Activated CD4-positive, alpha-beta T cell treated with anti-CD3 and anti-CD28 coated beads for 36 hours (primary cell): Measurements from ENCODE around the gene ZNF366. TPM values are rescaled to one million over a fixed set of nuclear protein-coding genes. Genes with fewer than 3 reads are reported as not detected.
A peak's percentile ranks its signal among the peaks of the same experiment; 100 is the strongest.

Experiments
- ATAC-seq: fragments of 200-7000 bp; cut with Tn5 transposase; one replicate; pipeline ENCODE4 v1.10.0; 2021; ENCODE audit warnings: mild to moderate bottlenecking, moderate library complexity
- CTCF ChIA-PET: fragments of 350-600 bp; sonication (Branson Sonifier 250); formaldehyde crosslinking; loops from one replicate; lab custom pipeline; 2021; ENCODE audit warnings: antibody characterized with exemption; lab: Charles Lee
- POLR2A ChIA-PET: fragments of 350-600 bp; sonication (Branson Sonifier 250); formaldehyde crosslinking; loops from one replicate; lab custom pipeline; 2021; ENCODE audit warnings: antibody characterized with exemption, inconsistent platforms; lab: Charles Lee
- DNase-seq: peaks from one replicate; pipeline ENCODE4 v3.0.0-alpha.2; 2020
- H3K27ac Mint-ChIP-seq: one replicate; pipeline ENCODE4 v1.8.0; 2021; ENCODE audit warnings: mixed read lengths
- H3K27me3 Mint-ChIP-seq: one replicate; pipeline ENCODE4 v1.8.0; 2021; ENCODE audit warnings: mixed read lengths
- H3K36me3 Mint-ChIP-seq: one replicate; pipeline ENCODE4 v1.8.0; 2021; ENCODE audit warnings: low read depth, mixed read lengths
- H3K4me1 Mint-ChIP-seq: one replicate; pipeline ENCODE4 v1.8.0; 2021; ENCODE audit warnings: mixed read lengths
- H3K4me3 Mint-ChIP-seq: one replicate; pipeline ENCODE4 v1.8.0; 2021; ENCODE audit warnings: mild to moderate bottlenecking, moderate library complexity, mixed read lengths
- H3K9me3 Mint-ChIP-seq: one replicate; pipeline ENCODE4 v1.8.0; 2021; ENCODE audit warnings: low read depth, mixed read lengths
- intact Hi-C, 2 experiments: fragments of 100-400 bp; cut with DNase I in 1 of 2; cut with micrococcal nuclease in 1 of 2; formaldehyde crosslinking; loops; one replicate each; pipeline versions ENCODE4 v1.14.2 to v1.15.1; 2022 to 2024; cut with DNase I, micrococcal nuclease
- total RNA-seq, 2 experiments: library from RNA; stranded (reverse); gene quantifications; one replicate each; pipeline ENCODE4 v1.2.3, GENCODE V29; 2021

ZNF366 gene
- total RNA-seq, 2 experiments from 2014 or later: not detected

DNA sequence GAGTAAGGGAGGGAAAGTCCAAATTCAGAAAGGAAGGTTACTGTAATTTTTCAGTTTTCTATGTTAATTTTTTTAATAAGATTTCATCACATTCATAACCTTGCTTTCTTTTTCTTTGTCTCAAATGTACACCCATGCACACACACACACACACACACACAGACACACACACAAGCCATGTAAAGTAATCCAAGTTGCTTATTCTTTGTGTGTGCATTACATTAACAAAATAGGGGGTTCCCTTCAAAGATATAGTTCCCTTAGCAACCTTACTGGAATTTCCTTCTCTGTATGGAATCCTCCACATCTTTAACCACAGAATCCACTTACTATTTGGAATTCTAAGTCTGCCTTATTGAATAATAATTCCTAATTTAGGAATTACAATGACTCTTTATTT is 32.7 kb downstream of the ZNF366 start:
- no peak for ATAC-seq
- intact Hi-C loops: no loop called here
- CTCF ChIA-PET: no interaction called here
- Mint-ChIP-seq H3K4me3 (no peak overlapping the region), H3K4me1 (no peaks in the 10 kb centered on the region), H3K9me3 (no peaks in the 10 kb centered on the region), H3K27me3 (peaks cover 38% of the 10 kb centered on the region), H3K36me3 (no peaks in the 10 kb centered on the region), H3K27ac (no peak overlapping the region)
- no peak for DNase-seq
- POLR2A ChIA-PET: no interaction called here

DNA sequence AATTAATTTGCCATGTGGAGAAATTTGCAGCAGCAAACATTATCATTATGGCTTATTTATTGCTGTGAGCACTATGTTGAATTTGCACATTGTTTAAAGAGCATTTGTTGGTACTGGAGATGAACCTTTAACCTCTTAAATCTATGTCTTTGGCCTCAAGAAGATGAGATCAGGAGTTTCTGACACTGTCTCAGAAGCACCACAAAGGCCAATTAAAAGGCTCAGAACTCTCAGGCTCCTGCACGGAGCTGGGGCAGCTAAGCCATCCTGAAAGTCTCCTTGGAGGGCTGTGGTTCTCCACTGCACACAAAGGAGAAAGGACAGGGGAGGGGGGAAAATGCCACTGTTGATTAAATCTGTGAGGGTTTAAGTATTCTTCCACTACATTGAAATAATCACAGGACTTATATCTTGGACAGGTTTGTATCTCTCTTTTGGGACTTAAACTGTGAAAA is 33.1 kb downstream of the ZNF366 start:
- Mint-ChIP-seq H3K9me3 (no peaks in the 10 kb centered on the region), H3K4me3 (no peak overlapping the region), H3K36me3 (no peaks in the 10 kb centered on the region), H3K27me3 (peaks cover 38% of the 10 kb centered on the region), H3K27ac (no peak overlapping the region), H3K4me1 (no peaks in the 10 kb centered on the region)
- no peak for ATAC-seq
- intact Hi-C loops: no loop called here
- CTCF ChIA-PET: no interaction called here
- DNase-seq: no peak
- POLR2A ChIA-PET: no interaction called here

DNA sequence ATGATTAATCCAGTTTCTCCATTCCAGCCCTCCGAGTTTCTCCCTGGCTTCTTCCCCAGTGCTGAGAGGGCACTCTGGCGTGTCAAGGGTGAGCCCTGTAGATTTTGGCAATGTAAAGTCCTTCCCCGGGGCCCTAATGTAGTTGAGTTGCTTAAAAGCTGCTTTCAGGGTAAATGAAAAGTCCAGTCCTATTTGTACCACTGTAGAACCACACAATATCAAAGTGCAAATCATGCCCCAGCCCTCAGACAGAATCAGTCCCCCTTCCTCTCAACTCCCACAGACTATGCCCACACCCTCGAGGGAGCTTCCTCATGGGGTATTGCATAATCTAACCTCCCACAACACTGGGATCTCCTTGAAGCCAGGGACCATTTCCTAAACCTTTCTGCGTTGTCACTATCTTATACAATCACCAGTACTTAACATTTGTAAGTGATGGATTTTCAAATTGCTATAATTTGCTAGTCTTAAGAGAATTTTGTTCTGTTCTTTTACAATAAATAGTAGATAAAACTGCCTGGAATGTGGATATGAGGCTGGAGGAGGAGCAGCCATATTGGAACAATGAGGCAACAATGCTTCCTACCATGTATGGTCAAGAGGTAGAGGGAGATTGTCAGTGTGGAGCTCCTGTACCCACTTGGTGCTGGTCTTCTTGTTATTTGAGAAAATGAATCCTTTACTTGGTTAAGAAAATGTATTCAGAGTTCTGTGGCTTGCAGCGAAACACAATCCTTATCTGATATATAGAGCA is 34.4 kb downstream of the ZNF366 start:
- ChIA-PET CTCF (no interaction called here), POLR2A (no interaction called here)
- Mint-ChIP-seq H3K4me1 (no peaks in the 10 kb centered on the region), H3K36me3 (no peaks in the 10 kb centered on the region), H3K27me3 (peaks cover 38% of the 10 kb centered on the region), H3K27ac (no peak overlapping the region), H3K9me3 (no peaks in the 10 kb centered on the region), H3K4me3 (no peak overlapping the region)
- ATAC-seq: no peak
- no peak for DNase-seq
- intact Hi-C loops: no loop called here

DNA sequence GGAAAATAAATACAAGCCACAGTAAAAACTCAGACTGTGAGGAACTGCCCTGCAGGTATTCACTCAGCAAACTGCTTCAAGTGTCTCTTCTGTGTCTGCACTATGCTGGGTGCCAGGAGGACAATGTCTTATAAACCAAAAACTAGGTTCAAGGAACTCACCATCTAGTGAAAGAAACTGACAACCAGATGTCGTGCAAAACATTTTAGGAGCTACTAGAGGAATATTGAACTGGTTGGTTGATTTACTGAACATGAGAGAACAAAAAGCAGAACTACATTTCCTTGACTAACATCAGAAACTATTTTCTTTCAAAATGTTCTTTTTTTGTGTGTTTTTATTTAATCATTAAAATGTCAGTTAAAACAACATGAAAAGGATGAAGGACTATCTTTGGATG is 35.2 kb downstream of the ZNF366 start:
- intact Hi-C loops: no loop called here
- POLR2A ChIA-PET: no interaction called here
- Mint-ChIP-seq H3K4me3 (no peak overlapping the region), H3K27ac (no peak overlapping the region), H3K9me3 (no peaks in the 10 kb centered on the region), H3K27me3 (peaks cover 38% of the 10 kb centered on the region), H3K4me1 (no peaks in the 10 kb centered on the region), H3K36me3 (no peaks in the 10 kb centered on the region)
- CTCF ChIA-PET: interaction anchor here (0.9 kb wide), 1 partner anchor 129 kb away, joined by 4 read pairs; no protein-coding TSS in a partner anchor
- no peak for DNase-seq
- no peak for ATAC-seq

DNA sequence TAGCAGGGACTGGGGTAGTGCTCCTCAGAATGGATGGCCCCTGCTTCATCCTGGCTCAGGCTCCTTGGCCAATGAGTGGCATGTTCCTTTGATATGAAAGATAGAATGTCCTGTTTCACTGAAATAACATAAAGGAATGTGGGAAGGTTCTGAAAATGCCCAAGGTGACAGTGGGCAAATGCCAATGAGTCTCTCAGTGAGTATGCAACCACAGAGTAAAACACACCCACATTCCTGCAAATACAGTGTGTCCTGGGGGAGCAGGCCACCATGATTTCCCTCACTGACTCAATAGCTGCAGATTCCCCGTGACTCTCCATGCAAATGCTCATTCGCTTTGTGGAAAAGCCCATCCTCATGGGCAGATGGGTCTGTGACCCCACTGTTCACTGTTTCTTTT is 36.4 kb downstream of the ZNF366 start:
- no peaks in the 10 kb centered on the region for H3K9me3 Mint-ChIP-seq
- ATAC-seq (no peak), DNase-seq (no peak)
- peaks cover under 1% of the 10 kb centered on the region for H3K4me1 Mint-ChIP-seq
- intact Hi-C loops: no loop called here
- no peak overlapping the region for H3K4me3 Mint-ChIP-seq
- no peaks in the 10 kb centered on the region for H3K36me3 Mint-ChIP-seq
- CTCF ChIA-PET: no interaction called here
- no peak overlapping the region for H3K27ac Mint-ChIP-seq
- peaks cover 33% of the 10 kb centered on the region for H3K27me3 Mint-ChIP-seq
- POLR2A ChIA-PET: interaction anchor here (0.6 kb wide), 1 partner anchor 1016 kb away, joined by 3 read pairs; the partner anchor contains the start of gene BDP1

DNA sequence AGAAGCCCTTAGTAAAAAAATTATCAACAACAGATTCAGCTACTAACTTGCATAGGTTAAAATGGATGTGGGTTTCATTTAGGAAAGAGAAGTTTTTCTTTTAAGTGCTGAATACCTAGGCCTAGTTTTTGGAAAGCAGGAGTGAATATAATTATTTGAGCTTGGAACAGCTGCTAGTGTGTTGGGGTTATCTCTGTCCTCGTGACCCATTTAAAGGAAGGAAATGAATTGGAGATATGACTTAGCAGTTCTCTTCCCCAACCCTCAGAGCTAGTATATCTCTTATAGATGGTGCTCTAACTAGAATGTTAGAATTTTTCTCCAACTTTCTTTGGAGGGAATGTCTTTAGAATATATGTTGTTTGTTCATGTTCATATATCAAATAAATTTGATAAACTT is 38.6 kb downstream of the ZNF366 start:
- Mint-ChIP-seq H3K9me3 (no peaks in the 10 kb centered on the region), H3K27ac (no peak overlapping the region), H3K4me1 (peaks cover 5% of the 10 kb centered on the region), H3K36me3 (no peaks in the 10 kb centered on the region), H3K4me3 (no peak overlapping the region), H3K27me3 (peaks cover 26% of the 10 kb centered on the region)
- intact Hi-C loops: no loop called here
- ChIA-PET CTCF (no interaction called here), POLR2A (no interaction called here)
- ATAC-seq (no peak), DNase-seq (no peak)

DNA sequence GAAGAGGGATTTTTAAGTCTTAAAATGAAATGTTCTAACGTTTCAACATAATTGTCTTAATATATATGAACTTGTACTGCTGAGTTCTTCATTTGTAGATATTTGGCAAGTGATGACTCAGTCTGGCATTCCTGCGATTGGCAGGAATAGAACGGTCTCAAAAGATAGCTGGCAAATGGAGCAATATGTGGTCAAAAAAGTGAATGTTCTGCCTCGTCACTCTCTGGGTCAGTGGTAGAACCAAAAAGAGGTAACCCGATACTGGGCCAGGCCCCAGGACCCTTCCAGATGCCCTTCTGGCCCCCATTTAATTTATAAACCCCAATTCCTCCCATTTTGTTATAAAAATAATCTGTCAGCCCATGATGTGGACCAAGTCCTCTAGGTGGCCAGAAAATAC is 39.2 kb downstream of the ZNF366 start:
- POLR2A ChIA-PET: no interaction called here
- peaks cover 24% of the 10 kb centered on the region for H3K27me3 Mint-ChIP-seq
- ATAC-seq: no peak

DNA sequence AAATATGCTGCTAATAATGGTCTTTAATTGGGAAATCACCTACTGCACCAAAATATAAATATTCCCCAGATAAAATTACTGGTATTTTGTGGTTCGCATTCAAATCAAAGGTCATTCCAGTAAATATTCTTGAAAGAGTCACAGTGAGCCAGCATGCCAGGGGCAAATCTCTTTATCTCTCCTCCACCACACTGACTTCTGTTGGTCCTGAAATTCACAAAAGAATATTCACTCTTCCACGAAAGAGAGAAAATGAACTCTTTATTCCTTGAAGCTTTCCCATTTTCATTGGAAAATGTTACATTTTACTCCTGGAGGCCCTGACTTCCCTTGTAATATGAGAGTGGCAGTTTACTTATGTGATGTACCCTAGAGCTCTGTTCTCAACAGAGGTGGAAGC is 39.7 kb downstream of the ZNF366 start:
- intact Hi-C loops: no loop called here
- ChIA-PET CTCF (no interaction called here), POLR2A (no interaction called here)
- Mint-ChIP-seq H3K27me3 (peaks cover 19% of the 10 kb centered on the region), H3K27ac (no peak overlapping the region), H3K4me1 (peaks cover 5% of the 10 kb centered on the region), H3K36me3 (no peaks in the 10 kb centered on the region), H3K9me3 (no peaks in the 10 kb centered on the region), H3K4me3 (no peak overlapping the region)
- no peak for ATAC-seq
- DNase-seq: no peak

More for the DNA sequence above, 39.2 kb downstream of the ZNF366 start:
- no peaks in the 10 kb centered on the region for H3K36me3 Mint-ChIP-seq
- intact Hi-C loops: no loop called here
- peaks cover 5% of the 10 kb centered on the region for H3K4me1 Mint-ChIP-seq
- DNase-seq: no peak
- CTCF ChIA-PET: no interaction called here
- no peak overlapping the region for H3K4me3 Mint-ChIP-seq
- no peak overlapping the region for H3K27ac Mint-ChIP-seq
- H3K9me3 Mint-ChIP-seq: no peaks in the 10 kb centered on the region

DNA sequence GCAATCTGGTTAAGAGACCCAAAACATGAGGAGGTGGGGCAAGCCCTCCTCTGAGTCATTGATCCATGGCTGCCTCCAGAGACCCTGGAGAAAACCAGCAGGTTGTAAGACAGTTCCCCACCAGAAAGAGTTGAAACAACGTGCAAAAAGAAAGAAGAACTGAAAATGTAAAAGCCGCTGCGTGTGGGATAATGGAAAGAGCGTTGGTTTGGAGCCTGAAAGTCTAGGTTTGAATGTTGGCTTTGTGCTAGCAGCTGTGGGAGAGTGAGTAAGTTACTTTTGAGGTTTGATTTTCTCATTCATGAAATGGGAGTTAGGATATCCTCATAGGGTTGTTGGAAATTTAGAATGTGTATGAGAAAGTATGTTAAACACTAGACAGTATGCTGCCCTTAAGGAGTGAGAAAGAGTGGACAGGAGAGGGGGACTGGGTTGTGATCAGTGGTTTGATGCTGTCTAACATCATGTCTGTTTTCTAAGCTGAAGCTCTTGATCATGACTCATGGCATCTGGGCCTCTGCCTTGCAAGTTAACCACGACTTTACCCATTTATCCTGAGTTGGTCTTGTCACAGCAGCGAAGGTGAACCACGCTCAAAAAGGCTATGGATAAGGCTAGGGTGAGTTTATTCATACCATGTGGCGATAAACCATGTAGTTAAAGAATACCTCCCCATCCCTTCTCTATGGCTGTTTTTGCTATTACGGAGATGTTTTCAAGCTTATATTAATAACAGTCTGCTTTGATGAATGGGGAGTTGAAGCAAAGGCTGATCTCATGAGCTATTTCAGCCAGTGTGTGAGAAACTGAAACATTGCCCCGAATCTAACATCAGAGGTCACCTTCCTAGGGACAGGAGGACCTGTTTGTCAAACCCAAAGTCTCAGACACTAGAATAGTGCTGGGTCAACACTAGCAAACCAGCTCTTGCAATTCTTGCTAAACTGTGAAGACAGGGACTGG is 41.3 kb downstream of the ZNF366 start:
- no peaks in the 10 kb centered on the region for H3K36me3 Mint-ChIP-seq
- H3K27ac Mint-ChIP-seq: no peak overlapping the region
- H3K4me1 Mint-ChIP-seq: peaks cover 5% of the 10 kb centered on the region
- ATAC-seq (peak; percentile 82), DNase-seq (peak; percentile 40)
- ChIA-PET CTCF (no interaction called here), POLR2A (no interaction called here)
- H3K9me3 Mint-ChIP-seq: no peaks in the 10 kb centered on the region
- H3K4me3 Mint-ChIP-seq: no peak overlapping the region
- intact Hi-C loops: no loop called here
- peaks cover 10% of the 10 kb centered on the region for H3K27me3 Mint-ChIP-seq

DNA sequence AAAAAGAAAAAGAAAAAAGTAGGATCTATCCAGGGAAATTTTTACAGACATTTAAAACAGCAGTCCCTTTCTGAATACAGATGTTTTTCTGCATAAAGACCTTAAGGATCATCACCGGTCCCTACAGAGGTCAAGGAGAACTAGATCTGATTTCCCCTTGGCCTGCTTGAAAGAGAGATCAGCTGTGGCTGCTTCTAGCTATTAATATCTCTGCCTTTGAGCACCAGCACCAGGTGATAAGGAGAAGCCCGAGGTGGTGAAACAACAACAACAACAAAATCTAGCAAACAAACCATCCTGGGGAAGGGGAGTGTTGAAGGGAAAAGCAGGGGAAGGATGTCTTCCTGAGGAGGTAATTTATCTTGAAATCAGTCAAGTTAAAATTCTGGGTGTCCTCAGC is 42.1 kb downstream of the ZNF366 start:
- ATAC-seq (no peak), DNase-seq (no peak)
- ChIA-PET POLR2A (no interaction called here), CTCF (no interaction called here)
- Mint-ChIP-seq H3K27me3 (peaks cover 7% of the 10 kb centered on the region), H3K4me1 (peaks cover 5% of the 10 kb centered on the region), H3K27ac (no peak overlapping the region), H3K4me3 (no peak overlapping the region), H3K36me3 (no peaks in the 10 kb centered on the region), H3K9me3 (no peaks in the 10 kb centered on the region)
- intact Hi-C loops: no loop called here

DNA sequence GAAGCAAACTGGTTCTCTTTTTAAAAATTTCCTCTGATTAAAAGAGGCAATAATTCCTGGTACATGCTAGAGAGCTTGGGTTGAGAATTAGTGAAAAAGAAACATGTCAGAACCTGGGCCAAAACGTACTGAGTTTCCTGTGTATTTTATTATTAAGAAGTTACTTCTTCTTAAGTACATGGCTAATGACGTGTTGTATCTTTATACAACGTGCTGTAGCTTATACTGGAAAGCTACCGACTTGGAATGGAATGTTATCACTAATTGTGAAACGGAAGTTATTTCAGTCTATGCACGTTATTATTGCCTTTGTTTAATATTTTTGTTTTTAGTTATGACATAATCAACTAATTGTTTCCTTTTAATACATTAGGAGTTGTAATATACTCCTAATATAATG is 43.1 kb downstream of the ZNF366 start:
- Mint-ChIP-seq H3K4me1 (peaks cover 5% of the 10 kb centered on the region), H3K27me3 (peaks cover 5% of the 10 kb centered on the region), H3K36me3 (no peaks in the 10 kb centered on the region), H3K4me3 (no peak overlapping the region), H3K27ac (no peak overlapping the region), H3K9me3 (no peaks in the 10 kb centered on the region)
- CTCF ChIA-PET: no interaction called here
- no peak for ATAC-seq
- POLR2A ChIA-PET: no interaction called here
- no peak for DNase-seq
- intact Hi-C loops: no loop called here
